NB4 (cell line): ENCODE data around the gene NDUFB6.

Experiments
- DNase-seq: peaks from one replicate; pipeline ENCODE4 v3.0.0; 2010; ENCODE audit warnings: low read depth
- H3K4me3 ChIP-seq: one replicate; pipeline ENCODE4 v1.5.1; 2011; ENCODE audit warnings: mild to moderate bottlenecking, low read depth, low read length, moderate library complexity
- MAX ChIP-seq: IDR thresholded peaks from 2 replicates; pipeline ENCODE4 v1.6.1; 2011; ENCODE audit warnings: low read depth, low read length
- MYC ChIP-seq: IDR thresholded peaks from 2 replicates; pipeline ENCODE4 v1.6.1; 2011; ENCODE audit warnings: low read depth, low read length
- POLR2A ChIP-seq: IDR thresholded peaks from 2 replicates; pipeline ENCODE4 v1.6.1; 2011; ENCODE audit warnings: mild to moderate bottlenecking; ENCODE audit not compliant: insufficient read length; ENCODE audit errors: extremely low read depth
- TF ChIP-seq, protein P1 (sequence below): IDR thresholded peaks from one replicate; pipeline ENCODE4 v1.5.1; 2012; ENCODE audit warnings: low read depth, low read length

NDUFB6 gene

GRCh38 chr9:32584784-32585183 is 11.8 kb upstream of the NDUFB6 start:
- no peak for DNase-seq
- TF ChIP-seq POLR2A (no peak), MAX (no peak), MYC (no peak)
- TF ChIP-seq, protein P1, sequence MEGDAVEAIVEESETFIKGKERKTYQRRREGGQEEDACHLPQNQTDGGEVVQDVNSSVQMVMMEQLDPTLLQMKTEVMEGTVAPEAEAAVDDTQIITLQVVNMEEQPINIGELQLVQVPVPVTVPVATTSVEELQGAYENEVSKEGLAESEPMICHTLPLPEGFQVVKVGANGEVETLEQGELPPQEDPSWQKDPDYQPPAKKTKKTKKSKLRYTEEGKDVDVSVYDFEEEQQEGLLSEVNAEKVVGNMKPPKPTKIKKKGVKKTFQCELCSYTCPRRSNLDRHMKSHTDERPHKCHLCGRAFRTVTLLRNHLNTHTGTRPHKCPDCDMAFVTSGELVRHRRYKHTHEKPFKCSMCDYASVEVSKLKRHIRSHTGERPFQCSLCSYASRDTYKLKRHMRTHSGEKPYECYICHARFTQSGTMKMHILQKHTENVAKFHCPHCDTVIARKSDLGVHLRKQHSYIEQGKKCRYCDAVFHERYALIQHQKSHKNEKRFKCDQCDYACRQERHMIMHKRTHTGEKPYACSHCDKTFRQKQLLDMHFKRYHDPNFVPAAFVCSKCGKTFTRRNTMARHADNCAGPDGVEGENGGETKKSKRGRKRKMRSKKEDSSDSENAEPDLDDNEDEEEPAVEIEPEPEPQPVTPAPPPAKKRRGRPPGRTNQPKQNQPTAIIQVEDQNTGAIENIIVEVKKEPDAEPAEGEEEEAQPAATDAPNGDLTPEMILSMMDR: no peak
- H3K4me3 ChIP-seq: no peak overlapping the region

DNA sequence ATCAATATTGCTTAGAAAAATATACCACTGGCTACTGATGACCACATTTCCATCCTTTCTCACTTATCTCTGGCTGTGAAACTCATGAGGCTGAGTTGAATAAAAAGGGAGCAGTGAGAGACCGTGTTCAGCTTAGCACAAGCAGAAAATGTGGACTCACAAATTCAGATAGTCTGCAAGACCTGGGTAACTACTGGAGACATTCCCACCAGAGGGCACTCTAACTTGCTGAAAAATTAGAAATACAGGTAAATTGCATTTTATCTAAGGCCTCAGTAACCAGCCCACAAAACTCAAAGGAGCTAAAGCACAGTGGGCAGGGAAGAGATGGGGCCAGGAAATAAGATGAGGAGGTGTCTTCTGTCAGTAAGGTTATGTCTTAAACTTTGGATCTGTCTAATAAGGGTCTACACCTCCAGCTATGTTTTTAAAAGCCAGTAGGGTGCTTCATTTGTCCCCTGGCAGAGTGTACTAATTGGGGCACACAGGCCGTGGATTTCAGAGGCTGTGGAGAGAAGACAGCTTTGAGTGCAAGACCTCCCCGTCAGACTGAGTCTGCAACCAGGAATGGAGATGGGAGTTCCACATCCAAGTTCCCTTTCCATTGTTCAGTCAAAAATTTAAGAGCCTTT is 8.7 kb upstream of the NDUFB6 start:
- H3K4me3 ChIP-seq: no peak overlapping the region

DNA sequence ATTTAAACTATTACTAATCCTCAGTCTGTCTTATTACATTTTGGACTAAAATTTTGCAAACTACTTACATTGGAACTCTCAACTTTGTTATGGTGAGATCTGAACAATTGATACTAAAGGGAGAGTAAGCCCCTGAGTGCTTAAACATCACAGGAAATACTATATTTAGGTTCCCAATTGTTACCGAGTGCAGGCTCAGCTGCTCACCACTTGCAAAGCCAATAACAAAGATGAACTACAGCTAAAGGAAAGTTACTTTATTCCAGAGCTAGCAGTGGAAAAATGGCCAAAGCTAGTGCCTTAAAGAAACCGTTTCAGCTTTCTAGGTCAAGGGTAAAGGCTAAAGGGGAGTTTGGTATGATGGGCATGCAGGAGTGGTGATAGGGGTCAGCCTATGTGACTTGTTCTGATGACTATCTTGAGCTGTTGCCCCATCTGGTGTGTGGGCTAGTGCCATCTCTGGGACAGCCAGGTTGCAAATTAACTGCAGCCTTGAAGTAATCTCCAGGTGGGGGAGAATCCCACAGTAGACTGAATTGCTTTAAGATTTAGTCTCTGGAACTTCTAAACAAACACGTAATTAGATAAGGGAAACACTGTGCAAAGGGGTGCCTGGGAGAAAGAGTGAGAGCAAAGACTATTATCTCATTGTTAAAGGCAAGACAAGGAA is 7.8 kb upstream of the NDUFB6 start:
- no peak overlapping the region for H3K4me3 ChIP-seq
- no peak for DNase-seq
- TF ChIP-seq MYC (no peak), POLR2A (no peak), MAX (no peak)
- TF ChIP-seq, protein P1: no peak

More for the DNA sequence above, 8.7 kb upstream of the NDUFB6 start:
- peak; percentile 83 for DNase-seq
- TF ChIP-seq MYC: no peak
- TF ChIP-seq, protein P1: peak; percentile 82

- peak; percentile 79 for DNase-seq
- no peak overlapping the region for H3K4me3 ChIP-seq
- peak; percentile 24; the same call in 1 of the 2 replicates for TF ChIP-seq MYC
- no peak for TF ChIP-seq MAX
- TF ChIP-seq, protein P1: peak; percentile 100
- TF ChIP-seq POLR2A: no peak
Observed at GRCh38 chr9:32579706-32580331, 6.9 kb upstream of the NDUFB6 start.

- no peak overlapping the region for H3K4me3 ChIP-seq
- TF ChIP-seq POLR2A (no peak), MAX (no peak), MYC (no peak)
- TF ChIP-seq, protein P1: no peak
- DNase-seq: no peak
Observed at GRCh38 chr9:32578976-32579375, 6.0 kb upstream of the NDUFB6 start.
